KMS-11 (cell line): ENCODE measurements around the gene FUOM.

ENCODE experiments used
- H2AFZ ChIP-seq: fragments of 200-600 bp; sonication (generic); 2 replicates; pipeline ENCODE4 v1.6.1; 2016; ENCODE audit warnings: antibody characterized with exemption, mixed run types, low read depth
- H3K27ac ChIP-seq: fragments of 200-600 bp; sonication (generic); 2 replicates; pipeline ENCODE4 v1.6.1; 2016; ENCODE audit warnings: mild to moderate bottlenecking, mixed run types
- H3K27me3 ChIP-seq: fragments of 200-600 bp; sonication (generic); 2 replicates; pipeline ENCODE4 v1.6.1; 2017; ENCODE audit warnings: mild to moderate bottlenecking, low read depth, mixed run types, moderate library complexity; ENCODE audit not compliant: insufficient read depth
- H3K36me3 ChIP-seq: fragments of 200-600 bp; sonication (generic); 2 replicates; pipeline ENCODE4 v1.6.1; 2017; ENCODE audit warnings: mild to moderate bottlenecking, mixed run types; ENCODE audit not compliant: insufficient read depth
- H3K4me1 ChIP-seq: fragments of 200-600 bp; sonication (generic); 2 replicates; pipeline ENCODE4 v1.6.1; 2016; ENCODE audit warnings: mild to moderate bottlenecking, low read depth, mixed run types; ENCODE audit not compliant: poor library complexity, severe bottlenecking
- H3K4me2 ChIP-seq: fragments of 200-600 bp; sonication (generic); 2 replicates; pipeline ENCODE4 v1.7.0; 2016; ENCODE audit warnings: mild to moderate bottlenecking, mixed run types
- H3K4me3 ChIP-seq: fragments of 200-600 bp; sonication (generic); IDR thresholded peaks from 2 replicates; pipeline ENCODE4 v1.6.1; 2017; ENCODE audit warnings: low read depth, low read length, mixed read lengths; ENCODE audit not compliant: insufficient read depth
- H3K79me2 ChIP-seq: fragments of 200-600 bp; sonication (generic); 2 replicates; pipeline ENCODE4 v1.6.1; 2016; ENCODE audit warnings: low read depth, mixed run types; ENCODE audit not compliant: insufficient read depth
- H3K9ac ChIP-seq: fragments of 200-600 bp; sonication (generic); 2 replicates; pipeline ENCODE4 v1.6.1; 2016; ENCODE audit warnings: mild to moderate bottlenecking, mixed run types
- H4K20me1 ChIP-seq: fragments of 200-600 bp; sonication (generic); 2 replicates; pipeline ENCODE4 v1.6.1; 2016; ENCODE audit warnings: mild to moderate bottlenecking, mixed run types; ENCODE audit not compliant: insufficient read depth
- CTCF ChIP-seq: fragments of 200-600 bp; sonication (generic); conservative IDR thresholded peaks from 2 replicates; pipeline ENCODE4 v1.6.1; 2017; ENCODE audit warnings: low read depth, mild to moderate bottlenecking, antibody characterized with exemption, low read length, moderate library complexity, mixed read lengths

FUOM gene

GRCh38 chr10:133314911-133315310, 42.9 kb downstream of the FUOM start:
- H3K79me2 ChIP-seq = no peaks in the 10 kb centered on the region
- H2AFZ ChIP-seq = no peak overlapping the region
- no peak overlapping the region for H3K4me3 ChIP-seq
- H3K27ac ChIP-seq = no peak overlapping the region
- H3K27me3 ChIP-seq = no peaks in the 10 kb centered on the region
- no peaks in the 10 kb centered on the region for H4K20me1 ChIP-seq
- H3K9ac ChIP-seq = no peak overlapping the region
- no peak overlapping the region for H3K4me2 ChIP-seq
- no peaks in the 10 kb centered on the region for H3K36me3 ChIP-seq
- peaks cover 5% of the 10 kb centered on the region for H3K4me1 ChIP-seq
- TF ChIP-seq CTCF = no peak

DNA sequence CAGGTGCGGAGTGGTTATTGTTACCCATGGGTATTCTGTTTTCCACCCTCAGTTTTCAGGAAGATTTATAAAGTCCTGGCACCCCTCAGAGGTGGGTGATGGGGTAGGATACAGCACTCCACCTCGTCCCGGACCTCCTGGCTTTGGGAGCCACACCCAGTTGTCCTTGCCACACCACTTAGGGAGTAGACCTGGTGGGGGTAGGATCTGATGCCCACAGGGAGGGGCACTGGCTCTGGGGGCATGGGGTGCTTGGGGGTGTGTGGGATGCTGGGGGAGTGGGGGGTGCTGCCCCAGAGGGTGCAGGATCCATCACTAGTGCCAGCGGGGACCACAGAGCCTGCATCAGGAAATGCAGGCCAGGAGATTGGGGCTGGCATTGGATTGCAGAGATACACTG, 44.6 kb downstream of the FUOM start:
- Histone ChIP-seq H3K4me1 (peaks cover 4% of the 10 kb centered on the region), H3K79me2 (peaks cover 3% of the 10 kb centered on the region; the same call in 1 of the 2 replicates), H3K9ac (no peak overlapping the region), H4K20me1 (no peaks in the 10 kb centered on the region), H3K27ac (no peak overlapping the region), H3K4me2 (no peak overlapping the region), H3K4me3 (no peak overlapping the region), H3K27me3 (no peaks in the 10 kb centered on the region), H2AFZ (no peak overlapping the region), H3K36me3 (no peaks in the 10 kb centered on the region)
- TF ChIP-seq CTCF = no peak

DNA sequence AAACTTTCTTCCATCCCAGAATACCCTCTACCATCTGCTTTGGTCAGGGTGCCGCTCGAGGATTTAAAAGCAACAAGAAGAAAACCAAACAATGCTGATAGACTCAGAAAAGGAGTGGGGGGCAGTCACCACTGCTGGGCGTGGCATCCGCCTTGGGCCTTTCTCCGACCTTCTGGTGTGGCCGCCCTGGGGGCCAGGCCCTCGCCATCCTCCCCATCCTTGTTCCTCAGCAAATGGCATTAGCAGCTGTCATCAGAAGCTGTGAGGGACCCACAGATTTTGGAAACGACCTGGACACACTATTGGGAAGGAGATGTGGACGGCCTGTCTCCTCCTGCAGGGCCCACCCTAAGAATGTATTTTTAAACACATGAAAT, 45.1 kb downstream of the FUOM start:
- H4K20me1 ChIP-seq = no peaks in the 10 kb centered on the region
- H3K27me3 ChIP-seq = no peaks in the 10 kb centered on the region
- H3K79me2 ChIP-seq = peaks cover 8% of the 10 kb centered on the region; the same call in 1 of the 2 replicates
- H2AFZ ChIP-seq = no peak overlapping the region
- H3K4me3 ChIP-seq = no peak overlapping the region
- H3K27ac ChIP-seq = no peak overlapping the region
- H3K4me1 ChIP-seq = peaks cover 4% of the 10 kb centered on the region
- H3K36me3 ChIP-seq = no peaks in the 10 kb centered on the region
- TF ChIP-seq CTCF = no peak
- H3K4me2 ChIP-seq = no peak overlapping the region
- no peak overlapping the region for H3K9ac ChIP-seq

- no peak for TF ChIP-seq CTCF
- H4K20me1 ChIP-seq = no peaks in the 10 kb centered on the region
- no peaks in the 10 kb centered on the region for H3K36me3 ChIP-seq
- no peak overlapping the region for H3K9ac ChIP-seq
- no peaks in the 10 kb centered on the region for H3K27me3 ChIP-seq
- H3K4me1 ChIP-seq = peaks cover 8% of the 10 kb centered on the region
- no peak overlapping the region for H3K27ac ChIP-seq
- no peak overlapping the region for H3K4me2 ChIP-seq
- no peak overlapping the region for H3K4me3 ChIP-seq
- H3K79me2 ChIP-seq = peaks cover 13% of the 10 kb centered on the region; the same call in 1 of the 2 replicates
- H2AFZ ChIP-seq = no peak overlapping the region
Observed at GRCh38 chr10:133312016-133312768, 45.6 kb downstream of the FUOM start.
